Measurements from ENCODE around the gene NHERF1. TPM values are rescaled to one million over a fixed set of nuclear protein-coding genes. Genes with fewer than 3 reads are reported as not detected.

The NHERF1 gene
- total RNA-seq, 6 experiments from 2014 or later, result 105 to 218 (median 161) TPM

- DNase-seq (peak; percentile 92 to 94 (median 93)), ATAC-seq (peak; percentile 69 to 76 (median 72))
- intact Hi-C loops (cut with DNase I), result no loop called here
- Histone ChIP-seq H3K27ac (peak overlapping the region; percentile 62 to 79 (median 65)), H3K4me1 (peaks cover 0 to 70% (median 30%) of the 10 kb centered on the region in 4 donors), H3K36me3 (peaks cover 0 to 40% (median 9%) of the 10 kb centered on the region in 4 donors), H3K9me3 (no peaks in the 10 kb centered on the region), H3K27me3 (no peaks in the 10 kb centered on the region), H3K4me3 (no peak overlapping the region)
- WGBS (ENCODE audit: insufficient coverage, low coverage, low lambda C conversion rate, missing lambda C conversion rate), result 37% methylated on average over 8 of the region's 17 CpGs
- TF ChIP-seq POLR2A (IDR thresholded peaks at IDR 0.05) (peak; percentile 52), CTCF (IDR thresholded peaks at IDR 0.05) (peak in 2 of 4 donors; percentile 5 to 15)
Measured at GRCh38 chr17:74768069-74768762, 19.8 kb downstream of the NHERF1 start.

GRCh38 chr17:74768763-74769114 is 20.3 kb downstream of the NHERF1 start:
- Histone ChIP-seq H3K36me3 (peaks cover 0 to 46% (median 11%) of the 10 kb centered on the region in 4 donors), H3K27ac (peak overlapping the region; percentile 41 to 79 (median 62)), H3K4me3 (no peak overlapping the region), H3K27me3 (no peaks in the 10 kb centered on the region), H3K4me1 (peaks cover 0 to 68% (median 29%) of the 10 kb centered on the region in 4 donors), H3K9me3 (no peaks in the 10 kb centered on the region)
- intact Hi-C loops (cut with DNase I), result no loop called here
- DNase-seq (no peak), ATAC-seq (no peak)
- no peak for TF ChIP-seq POLR2A (IDR thresholded peaks at IDR 0.05)
- TF ChIP-seq CTCF (IDR thresholded peaks at IDR 0.05), result no peak
- WGBS (ENCODE audit: insufficient coverage, low coverage, low lambda C conversion rate, missing lambda C conversion rate), result 60% methylated on average over 7 of the region's 7 CpGs

- Histone ChIP-seq H3K36me3 (peaks cover 0 to 46% (median 11%) of the 10 kb centered on the region in 4 donors), H3K4me1 (peaks cover 0 to 68% (median 29%) of the 10 kb centered on the region in 4 donors), H3K4me3 (no peak overlapping the region), H3K9me3 (no peaks in the 10 kb centered on the region), H3K27ac (peak overlapping the region in 1 of 3 donors; percentile 79), H3K27me3 (no peaks in the 10 kb centered on the region)
- DNase-seq (no peak), ATAC-seq (no peak)
- WGBS (ENCODE audit: insufficient coverage, low coverage, low lambda C conversion rate, missing lambda C conversion rate), result 30% methylated on average over 5 of the region's 6 CpGs
- intact Hi-C loops (cut with DNase I), result no loop called here
- TF ChIP-seq POLR2A (IDR thresholded peaks at IDR 0.05) (no peak), CTCF (IDR thresholded peaks at IDR 0.05) (no peak)
Measured at GRCh38 chr17:74769266-74769855, 20.9 kb downstream of the NHERF1 start.

GRCh38 chr17:74769856-74770497 is 21.5 kb downstream of the NHERF1 start:
- H3K27me3 ChIP-seq, result no peaks in the 10 kb centered on the region
- peak in 2 of 4 donors; percentile 23 to 30 for ATAC-seq
- no peak for DNase-seq
- peaks cover 0 to 68% (median 30%) of the 10 kb centered on the region in 4 donors for H3K4me1 ChIP-seq
- TF ChIP-seq POLR2A (IDR thresholded peaks at IDR 0.05) (no peak), CTCF (IDR thresholded peaks at IDR 0.05) (no peak)
- intact Hi-C loops (cut with DNase I), result no loop called here
- peaks cover 0 to 42% (median 11%) of the 10 kb centered on the region in 4 donors for H3K36me3 ChIP-seq
- WGBS (ENCODE audit: insufficient coverage, low coverage, low lambda C conversion rate, missing lambda C conversion rate), result 39% methylated on average over 5 of the region's 5 CpGs
- H3K9me3 ChIP-seq, result no peaks in the 10 kb centered on the region
- no peak overlapping the region for H3K4me3 ChIP-seq
- H3K27ac ChIP-seq, result peak overlapping the region in 2 of 3 donors; percentile 44 to 79

Measured in right lobe of liver (tissue), 6 donors.